Measurements from ENCODE around the gene SARDH.
A peak's percentile ranks its signal among the peaks of the same experiment; 100 is the strongest.

SARDH gene

GRCh38 chr9:133737774-133738639 lies at the start of gene SARDH:
Gene SARDH, minus strand, starts transcription at chr9:133738352. Its CDS starts 4,179 bp downstream, at chr9:133734173.
- peak; percentile 55 for DNase-seq (ENCODE audit: low read depth, low spot score)

GRCh38 chr9:133787754-133788025 lies 49.5 kb upstream of the SARDH start:
- DNase-seq (ENCODE audit: low read depth, low spot score) = peak; percentile 74

GRCh38 chr9:133786907-133787753 lies 49.0 kb upstream of the SARDH start:
- no peak for DNase-seq (ENCODE audit: low read depth, low spot score)

GRCh38 chr9:133786371-133786753 lies 48.2 kb upstream of the SARDH start:
- DNase-seq (ENCODE audit: low read depth, low spot score) = no peak

- DNase-seq (ENCODE audit: low read depth, low spot score) = no peak
These were observed 47.7 kb upstream of the SARDH start for GRCh38 chr9:133785753-133786370.

- no peak for DNase-seq (ENCODE audit: low read depth, low spot score)
These were observed 46.8 kb upstream of the SARDH start for GRCh38 chr9:133784731-133785561.

GRCh38 chr9:133783331-133783731 lies 45.2 kb upstream of the SARDH start:
- no peak for DNase-seq (ENCODE audit: low read depth, low spot score)

GRCh38 chr9:133782157-133783130 lies 44.3 kb upstream of the SARDH start:
- DNase-seq (ENCODE audit: low read depth, low spot score) = peak; percentile 88

GRCh38 chr9:133781828-133782135 lies 43.6 kb upstream of the SARDH start:
- no peak for DNase-seq (ENCODE audit: low read depth, low spot score)

GRCh38 chr9:133780962-133781827 lies 43.0 kb upstream of the SARDH start:
- no peak for DNase-seq (ENCODE audit: low read depth, low spot score)

- no peak for DNase-seq (ENCODE audit: low read depth, low spot score)
These were observed 42.3 kb upstream of the SARDH start for GRCh38 chr9:133780404-133780945.

GRCh38 chr9:133779516-133780403 lies 41.6 kb upstream of the SARDH start:
- no peak for DNase-seq (ENCODE audit: low read depth, low spot score)

- no peak for DNase-seq (ENCODE audit: low read depth, low spot score)
These were observed 40.9 kb upstream of the SARDH start for GRCh38 chr9:133779081-133779480.

- no peak for DNase-seq (ENCODE audit: low read depth, low spot score)
These were observed 40.3 kb upstream of the SARDH start for GRCh38 chr9:133778336-133779013.

GRCh38 chr9:133777871-133778270 lies 39.7 kb upstream of the SARDH start:
- no peak for DNase-seq (ENCODE audit: low read depth, low spot score)

- DNase-seq (ENCODE audit: low read depth, low spot score) = no peak
These were observed 39.1 kb upstream of the SARDH start for GRCh38 chr9:133777068-133777791.
